ENCODE results near the gene LYPD6B. TPM values are rescaled to one million over a fixed set of nuclear protein-coding genes. Genes with fewer than 3 reads are reported as not detected.
A peak's percentile ranks its signal among the peaks of the same experiment; 100 is the strongest.

LYPD6B gene
- total RNA-seq, 1 donor from 2014 or later = 23.7 TPM

DNA sequence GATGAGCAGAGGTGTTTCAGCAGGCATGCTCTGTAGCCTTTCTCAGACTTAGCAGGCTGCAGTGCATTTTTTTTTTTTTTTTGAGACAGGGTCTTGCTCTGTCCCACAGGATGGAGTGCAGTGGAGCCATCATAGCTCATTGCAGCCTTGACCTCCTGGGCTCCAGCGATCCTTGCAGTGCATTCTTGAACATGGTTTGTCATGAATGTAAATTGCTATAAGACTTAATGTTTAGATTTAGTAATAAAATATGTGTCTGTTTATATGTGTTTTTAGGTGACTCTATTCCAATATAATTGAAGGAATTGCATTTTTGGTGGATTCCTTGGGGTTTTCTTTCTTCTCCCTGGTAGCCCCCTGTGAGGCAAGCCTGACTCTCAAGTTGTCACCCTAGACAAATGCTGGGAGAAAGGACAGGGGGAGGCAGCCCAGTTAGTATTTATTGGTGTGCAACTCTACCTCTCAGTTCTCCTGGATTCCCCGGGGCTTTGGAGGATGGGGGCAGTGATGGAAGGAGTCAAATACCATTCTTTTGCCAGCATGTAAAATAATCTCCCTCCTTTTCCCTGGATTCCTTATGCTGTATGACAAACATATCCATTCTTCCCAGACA is 22.7 kb downstream of the LYPD6B start:
- Mint-ChIP-seq H3K27ac (no peak overlapping the region), H3K27me3 (no peaks in the 10 kb centered on the region)
- DNase-seq (ENCODE audit: extremely low spot score, unreplicated experiment) = no peak

GRCh38 chr2:149062531-149062930 is 24.0 kb downstream of the LYPD6B start:
- TF ChIP-seq CTCF (conservative IDR thresholded peaks at IDR 0.05) = no peak
- H3K4me1 Mint-ChIP-seq (ENCODE audit: unreplicated experiment) = peaks cover 32% of the 10 kb centered on the region
- H3K4me3 Mint-ChIP-seq = no peak overlapping the region
- H3K27ac Mint-ChIP-seq = no peak overlapping the region
- H3K27me3 Mint-ChIP-seq = no peaks in the 10 kb centered on the region
- DNase-seq (ENCODE audit: extremely low spot score, unreplicated experiment) = no peak
- peaks cover 5% of the 10 kb centered on the region for H3K36me3 Mint-ChIP-seq
- H3K9me3 Mint-ChIP-seq = peaks cover 5% of the 10 kb centered on the region

More for the DNA sequence above, 22.7 kb downstream of the LYPD6B start:
- H3K36me3 Mint-ChIP-seq = no peaks in the 10 kb centered on the region
- TF ChIP-seq CTCF (conservative IDR thresholded peaks at IDR 0.05) = no peak
- no peaks in the 10 kb centered on the region for H3K9me3 Mint-ChIP-seq
- peaks cover 38% of the 10 kb centered on the region for H3K4me1 Mint-ChIP-seq (ENCODE audit: unreplicated experiment)
- no peak overlapping the region for H3K4me3 Mint-ChIP-seq

DNA sequence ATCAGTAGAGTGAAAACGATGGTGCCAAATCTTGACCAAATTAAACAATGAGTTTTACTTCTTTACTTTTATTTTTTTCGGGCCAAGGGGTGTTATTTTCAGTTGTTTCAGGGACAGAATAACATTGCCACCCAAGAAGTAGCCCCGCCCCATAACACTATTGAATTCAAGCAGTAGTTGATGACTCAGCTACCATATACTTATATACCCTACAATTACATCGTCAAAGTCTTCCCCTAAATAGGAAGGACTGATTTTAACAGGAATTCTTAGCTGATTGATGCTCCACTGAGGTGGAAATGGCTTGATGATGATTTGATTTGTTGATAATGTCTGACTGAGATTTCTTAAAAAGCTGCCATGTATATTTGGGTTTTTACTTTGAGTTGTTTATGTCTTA is 24.7 kb downstream of the LYPD6B start:
- TF ChIP-seq CTCF (conservative IDR thresholded peaks at IDR 0.05) = no peak
- peaks cover 5% of the 10 kb centered on the region for H3K36me3 Mint-ChIP-seq
- peak overlapping the region; percentile 32 for H3K27ac Mint-ChIP-seq
- no peak for DNase-seq (ENCODE audit: extremely low spot score, unreplicated experiment)
- H3K9me3 Mint-ChIP-seq = peaks cover 5% of the 10 kb centered on the region
- H3K4me3 Mint-ChIP-seq = no peak overlapping the region
- peaks cover 30% of the 10 kb centered on the region for H3K4me1 Mint-ChIP-seq (ENCODE audit: unreplicated experiment)
- no peaks in the 10 kb centered on the region for H3K27me3 Mint-ChIP-seq

DNA sequence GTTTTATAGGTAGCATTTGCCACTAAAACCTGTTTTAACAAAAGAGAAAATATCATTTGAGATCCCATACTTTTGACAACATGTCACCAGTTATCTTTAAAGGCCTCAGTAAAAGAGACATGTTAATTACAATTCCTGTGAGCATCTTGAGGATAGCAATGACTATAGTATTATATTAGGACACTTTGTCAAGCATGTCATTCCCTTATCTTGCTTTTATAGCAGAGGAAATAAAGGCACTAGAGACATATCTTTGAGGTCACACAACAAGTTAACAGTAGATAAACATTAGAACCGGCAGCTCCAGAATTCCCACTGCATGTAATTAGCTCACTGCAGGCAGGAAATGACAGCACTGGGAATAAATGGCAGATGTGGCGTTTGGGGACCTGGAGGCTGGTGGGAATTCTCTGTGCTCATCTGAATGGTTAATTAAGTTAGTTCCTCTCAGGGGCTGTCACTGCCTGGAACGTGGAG is 25.9 kb downstream of the LYPD6B start:
- Mint-ChIP-seq H3K27me3 (no peaks in the 10 kb centered on the region), H3K36me3 (peaks cover 12% of the 10 kb centered on the region), H3K9me3 (peaks cover 5% of the 10 kb centered on the region), H3K4me3 (no peak overlapping the region), H3K4me1 (ENCODE audit: unreplicated experiment) (peaks cover 40% of the 10 kb centered on the region), H3K27ac (peak overlapping the region; percentile 12)
- no peak for TF ChIP-seq CTCF (conservative IDR thresholded peaks at IDR 0.05)
- DNase-seq (ENCODE audit: extremely low spot score, unreplicated experiment) = no peak

DNA sequence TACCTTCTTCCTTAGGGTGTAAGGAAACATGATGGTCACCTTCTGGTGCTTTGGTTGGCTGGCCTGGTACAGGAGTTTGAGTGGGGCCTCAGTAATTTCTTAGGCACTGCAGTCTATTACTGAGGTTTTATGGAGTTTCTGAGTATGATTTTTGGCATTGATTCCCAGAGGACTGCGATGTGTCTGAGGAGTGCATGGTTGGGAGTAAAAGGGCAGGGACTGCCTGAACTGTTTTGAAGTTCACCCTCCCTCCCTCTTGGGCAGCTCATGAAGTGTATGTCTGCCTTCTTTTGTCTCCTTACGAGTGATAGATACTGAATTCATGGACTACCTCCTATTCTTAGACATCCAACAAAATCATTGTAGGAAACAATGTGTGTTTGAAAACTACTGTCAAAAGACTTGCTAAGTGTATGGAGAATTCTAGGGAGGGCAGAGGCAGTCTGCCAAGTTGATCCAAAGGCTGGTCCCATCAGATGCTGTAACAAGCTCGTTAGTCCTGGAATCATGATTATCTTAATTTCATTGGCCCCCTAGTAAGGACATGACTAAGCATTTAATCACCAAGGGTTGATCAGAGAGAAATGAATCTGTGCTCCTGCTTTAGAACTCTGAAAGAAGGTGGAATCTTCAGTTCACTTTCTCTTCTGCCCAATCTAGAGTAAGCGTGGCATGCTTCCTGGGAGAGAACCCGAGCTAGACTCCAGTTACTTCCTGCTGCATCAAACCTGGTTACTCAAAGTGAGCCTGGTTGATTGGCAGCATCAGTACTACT is 26.5 kb downstream of the LYPD6B start:
- Mint-ChIP-seq H3K4me1 (ENCODE audit: unreplicated experiment) (peaks cover 46% of the 10 kb centered on the region), H3K9me3 (peaks cover 5% of the 10 kb centered on the region), H3K27me3 (no peaks in the 10 kb centered on the region), H3K36me3 (peaks cover 12% of the 10 kb centered on the region), H3K27ac (peak overlapping the region; percentile 12), H3K4me3 (no peak overlapping the region)
- TF ChIP-seq CTCF (conservative IDR thresholded peaks at IDR 0.05) = no peak
- no peak for DNase-seq (ENCODE audit: extremely low spot score, unreplicated experiment)
